Peyer's patch (tissue), 4 donors: Measurements from ENCODE around the gene OR10V1.

Source experiments
- CTCF ChIP-seq, 6 experiments: fragments of 450-650 bp in 4 of 6; fragments of 200-600 bp in 2 of 6; sonication (generic) in 1 of 6; IDR thresholded peaks; one replicate each; pipeline ENCODE4 v1.5.1; 2017 to 2019; ENCODE audit warnings: antibody characterized with exemption in 6 of 6, mild to moderate bottlenecking in 3 of 6, moderate library complexity in 1 of 6
- POLR2A ChIP-seq, 2 donors: fragments of 450-650 bp; IDR thresholded peaks; one replicate each; pipeline ENCODE4 v1.5.1; 2017; ENCODE audit warnings: antibody characterized with exemption in 2 of 2, mild to moderate bottlenecking in 2 of 2, moderate library complexity in 2 of 2

- no peak for TF ChIP-seq POLR2A (IDR thresholded peaks at IDR 0.05)
- TF ChIP-seq CTCF (IDR thresholded peaks at IDR 0.05), result no peak
These were observed 40.8 kb upstream of the OR10V1 start for GRCh38 chr11:59754494-59754858.
